Liver (tissue), 9 donors: ENCODE measurements around the gene GLP1R. TPM values are rescaled to one million over a fixed set of nuclear protein-coding genes. Genes with fewer than 3 reads are reported as not detected.

ENCODE experiments used
- DNase-seq: peaks from one replicate; pipeline ENCODE4 v3.0.0-alpha.2; 2017; ENCODE audit warnings: low spot score
- H3K27ac ChIP-seq, 2 donors: one replicate each; pipeline ENCODE4 v1.7.0; 2013; ENCODE audit warnings: inconsistent platforms in 2 of 2, low read length in 2 of 2, control low read depth in 1 of 2, low read depth in 1 of 2, mild to moderate bottlenecking in 1 of 2
- H3K27me3 ChIP-seq, 4 donors: one replicate each; pipeline versions ENCODE4 v1.6.1 to v1.7.0; 2013; ENCODE audit warnings: low read length in 3 of 4, inconsistent platforms in 1 of 4, mild to moderate bottlenecking in 1 of 4, moderate library complexity in 1 of 4; ENCODE audit not compliant: control insufficient read depth in 4 of 4, insufficient read depth in 4 of 4
- H3K36me3 ChIP-seq, 4 donors: one replicate each; pipeline versions ENCODE4 v1.6.1 to v1.7.0; 2013; ENCODE audit warnings: low read length in 3 of 4, mild to moderate bottlenecking in 3 of 4, low read depth in 1 of 4, moderate library complexity in 1 of 4; ENCODE audit not compliant: control insufficient read depth in 4 of 4, insufficient read depth in 3 of 4
- H3K4me1 ChIP-seq, 4 donors: one replicate each; pipeline versions ENCODE4 v1.6.1 to v1.7.0; 2013; ENCODE audit warnings: low read length in 3 of 4, mild to moderate bottlenecking in 3 of 4, moderate library complexity in 1 of 4; ENCODE audit not compliant: control insufficient read depth in 4 of 4, insufficient read depth in 4 of 4
- H3K4me3 ChIP-seq, 3 donors: one replicate each; pipeline versions ENCODE4 v1.6.1 to v1.7.0; 2013; ENCODE audit warnings: low read length in 3 of 3, control low read depth in 1 of 3, low read depth in 1 of 3, mild to moderate bottlenecking in 1 of 3
- H3K9ac ChIP-seq, 2 donors: one replicate each; pipeline ENCODE4 v1.7.0; 2013; ENCODE audit warnings: low read length in 2 of 2, mild to moderate bottlenecking in 2 of 2, moderate library complexity in 2 of 2, control low read depth in 1 of 2, low read depth in 1 of 2
- H3K9me3 ChIP-seq, 4 donors: one replicate each; pipeline versions ENCODE4 v1.6.1 to v1.7.0; 2013; ENCODE audit warnings: low read length in 3 of 4; ENCODE audit not compliant: control insufficient read depth in 4 of 4
- EGR1 ChIP-seq, 2 donors: IDR thresholded peaks; 2 replicates each; pipeline ENCODE4 v1.6.1; 2016 to 2018; ENCODE audit warnings: antibody characterized with exemption in 2 of 2, low read depth in 2 of 2
- FOXA1 ChIP-seq: IDR thresholded peaks from 2 replicates; pipeline ENCODE4 v1.6.1; 2016; ENCODE audit warnings: antibody characterized with exemption
- FOXA2 ChIP-seq: IDR thresholded peaks from 2 replicates; pipeline ENCODE4 v1.6.1; 2016; ENCODE audit warnings: antibody characterized with exemption
- GABPA ChIP-seq, 2 donors: IDR thresholded peaks in 1 of 2; conservative IDR thresholded peaks in 1 of 2; 2 replicates each; pipeline ENCODE4 v1.6.1; 2016; ENCODE audit warnings: antibody characterized with exemption in 2 of 2, mild to moderate bottlenecking in 1 of 2, moderate library complexity in 1 of 2
- HNF4A ChIP-seq, 2 donors: conservative IDR thresholded peaks; 2 replicates each; pipeline ENCODE4 v1.6.1; 2016; ENCODE audit warnings: antibody characterized with exemption in 2 of 2, mild to moderate bottlenecking in 2 of 2
- HNF4G ChIP-seq: IDR thresholded peaks from 2 replicates; pipeline ENCODE4 v1.6.1; 2016; ENCODE audit warnings: antibody characterized with exemption
- JUND ChIP-seq, 2 donors: IDR thresholded peaks; 2 replicates each; pipeline ENCODE4 v1.6.1; 2016; ENCODE audit warnings: antibody characterized with exemption in 2 of 2
- NR2F2 ChIP-seq: IDR thresholded peaks from 2 replicates; pipeline ENCODE4 v1.6.1; 2016; ENCODE audit warnings: antibody characterized with exemption
- RAD21 ChIP-seq, 2 donors: IDR thresholded peaks; 2 replicates each; pipeline ENCODE4 v1.6.1; 2016; ENCODE audit warnings: antibody characterized with exemption in 2 of 2, mild to moderate bottlenecking in 2 of 2
- RXRA ChIP-seq, 2 donors: IDR thresholded peaks; 2 replicates each; pipeline ENCODE4 v1.6.1; 2017 to 2018; ENCODE audit warnings: antibody characterized with exemption in 2 of 2, mild to moderate bottlenecking in 1 of 2
- SP1 ChIP-seq: IDR thresholded peaks from 2 replicates; pipeline ENCODE4 v1.6.1; 2018; ENCODE audit warnings: antibody characterized with exemption, mild to moderate bottlenecking
- TAF1 ChIP-seq: conservative IDR thresholded peaks from 2 replicates; pipeline ENCODE4 v1.6.1; 2016; ENCODE audit warnings: antibody characterized with exemption, mild to moderate bottlenecking
- YY1 ChIP-seq: IDR thresholded peaks from 2 replicates; pipeline ENCODE4 v1.6.1; 2016; ENCODE audit warnings: antibody characterized with exemption, mild to moderate bottlenecking
- WGBS: extraction: QIAGEN DNeasy Blood & Tissue Kit; methylation state at CpG from one replicate; pipeline ENCODE4 v1.1.7; 2013; 5-methylcytosine and 5-hydroxymethylcytosine counted together
- polyA plus RNA-seq, 2 donors: library from polyadenylated mRNA; stranded (reverse) in 1 of 2; unstranded in 1 of 2; fragments of 200-250 nt in 1 of 2; fragments of >200 nt in 1 of 2; fragmentation: Nextera tagmentation in 1 of 2; extraction: Ambion mirVana in 1 of 2; gene quantifications; one replicate each; pipeline versions ENCODE4 v1.2.1 to v1.2.3, GENCODE V29; 2013 to 2015
- total RNA-seq, 2 donors: library from RNA; depleted of rRNA; stranded (reverse); fragments of >200 nt; gene quantifications; one replicate each; pipeline ENCODE4 v1.2.3, GENCODE V29; 2014
- TF ChIP-seq, protein P1 (sequence below): IDR thresholded peaks from 2 replicates; pipeline ENCODE4 v1.6.1; 2016; ENCODE audit warnings: antibody characterized with exemption, mild to moderate bottlenecking
- TF ChIP-seq, protein P2 (sequence below): IDR thresholded peaks from 2 replicates; pipeline ENCODE4 v1.6.1; 2016; ENCODE audit warnings: antibody characterized with exemption
- TF ChIP-seq, protein P3 (sequence below): IDR thresholded peaks from 2 replicates; pipeline ENCODE4 v1.6.1; 2016; ENCODE audit warnings: antibody characterized with exemption
- TF ChIP-seq, protein P4 (sequence below): fragments of 150-350 bp; IDR thresholded peaks from 2 replicates; pipeline ENCODE4 v1.5.1; 2017; ENCODE audit warnings: improper control_type of control experiment, low read depth, low read length; ENCODE audit not compliant: missing input control
- TF ChIP-seq, protein P5 (sequence below): IDR thresholded peaks from 2 replicates; pipeline ENCODE4 v1.6.1; 2016; ENCODE audit warnings: antibody characterized with exemption
- donor health status: healthy.
- donor health status: healthy.
- donor health status: healthy.
- donor health status: healthy.
- donor health status: healthy.

Gene GLP1R
- total and polyA plus RNA-seq, 4 donors: not detected

DNA sequence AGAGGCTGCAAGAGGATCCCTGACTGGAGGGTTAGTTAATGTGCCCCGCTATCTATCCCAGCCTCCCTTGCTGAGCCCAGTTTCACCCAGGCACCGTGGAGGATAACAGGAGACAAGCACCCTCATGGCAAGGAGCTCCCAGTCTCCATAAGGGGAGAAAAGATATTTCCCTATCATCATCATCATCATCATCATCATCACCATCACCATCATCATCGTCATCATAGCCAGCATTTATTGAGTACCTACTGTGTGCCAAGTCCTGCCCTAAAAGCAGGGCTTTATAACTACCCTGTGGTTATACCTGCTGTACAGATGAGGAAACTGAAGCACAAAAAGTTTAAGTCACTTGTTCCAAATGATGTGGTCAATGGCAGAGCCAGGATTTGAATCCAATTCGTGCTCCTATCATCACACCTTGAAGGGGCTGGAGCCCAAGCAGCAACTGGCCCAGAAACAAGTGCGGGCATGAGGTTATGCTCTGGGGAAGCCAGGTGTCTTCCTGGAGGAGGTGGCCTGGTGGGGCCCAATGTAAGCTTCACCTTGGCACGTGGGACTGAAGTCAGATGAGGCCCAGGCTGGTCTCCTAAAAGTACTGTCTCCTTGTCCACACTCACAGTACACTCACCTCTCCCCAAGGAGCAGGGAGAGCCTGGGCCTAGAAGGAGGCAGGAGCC lies 10.0 kb downstream of the GLP1R start:
- no peak for DNase-seq
- 76% methylated on average over 6 of the region's 6 CpGs for WGBS
- Histone ChIP-seq H3K27me3 (no peaks in the 10 kb centered on the region), H3K4me3 (no peak overlapping the region), H3K4me1 (peaks cover 0 to 2% (median 0%) of the 10 kb centered on the region in 4 donors), H3K36me3 (no peaks in the 10 kb centered on the region), H3K9ac (no peak overlapping the region), H3K9me3 (no peaks in the 10 kb centered on the region), H3K27ac (no peak overlapping the region)
- TF ChIP-seq, protein P1, sequence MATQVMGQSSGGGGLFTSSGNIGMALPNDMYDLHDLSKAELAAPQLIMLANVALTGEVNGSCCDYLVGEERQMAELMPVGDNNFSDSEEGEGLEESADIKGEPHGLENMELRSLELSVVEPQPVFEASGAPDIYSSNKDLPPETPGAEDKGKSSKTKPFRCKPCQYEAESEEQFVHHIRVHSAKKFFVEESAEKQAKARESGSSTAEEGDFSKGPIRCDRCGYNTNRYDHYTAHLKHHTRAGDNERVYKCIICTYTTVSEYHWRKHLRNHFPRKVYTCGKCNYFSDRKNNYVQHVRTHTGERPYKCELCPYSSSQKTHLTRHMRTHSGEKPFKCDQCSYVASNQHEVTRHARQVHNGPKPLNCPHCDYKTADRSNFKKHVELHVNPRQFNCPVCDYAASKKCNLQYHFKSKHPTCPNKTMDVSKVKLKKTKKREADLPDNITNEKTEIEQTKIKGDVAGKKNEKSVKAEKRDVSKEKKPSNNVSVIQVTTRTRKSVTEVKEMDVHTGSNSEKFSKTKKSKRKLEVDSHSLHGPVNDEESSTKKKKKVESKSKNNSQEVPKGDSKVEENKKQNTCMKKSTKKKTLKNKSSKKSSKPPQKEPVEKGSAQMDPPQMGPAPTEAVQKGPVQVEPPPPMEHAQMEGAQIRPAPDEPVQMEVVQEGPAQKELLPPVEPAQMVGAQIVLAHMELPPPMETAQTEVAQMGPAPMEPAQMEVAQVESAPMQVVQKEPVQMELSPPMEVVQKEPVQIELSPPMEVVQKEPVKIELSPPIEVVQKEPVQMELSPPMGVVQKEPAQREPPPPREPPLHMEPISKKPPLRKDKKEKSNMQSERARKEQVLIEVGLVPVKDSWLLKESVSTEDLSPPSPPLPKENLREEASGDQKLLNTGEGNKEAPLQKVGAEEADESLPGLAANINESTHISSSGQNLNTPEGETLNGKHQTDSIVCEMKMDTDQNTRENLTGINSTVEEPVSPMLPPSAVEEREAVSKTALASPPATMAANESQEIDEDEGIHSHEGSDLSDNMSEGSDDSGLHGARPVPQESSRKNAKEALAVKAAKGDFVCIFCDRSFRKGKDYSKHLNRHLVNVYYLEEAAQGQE: no peak
- TF ChIP-seq EGR1 (IDR thresholded peaks at IDR 0.05; ENCODE audit: low read depth in 2 of 2) (no peak), YY1 (no peak), HNF4G (no peak), RXRA (IDR thresholded peaks at IDR 0.05) (no peak), JUND (IDR thresholded peaks at IDR 0.05) (no peak), FOXA1 (no peak)
- TF ChIP-seq, protein P2, sequence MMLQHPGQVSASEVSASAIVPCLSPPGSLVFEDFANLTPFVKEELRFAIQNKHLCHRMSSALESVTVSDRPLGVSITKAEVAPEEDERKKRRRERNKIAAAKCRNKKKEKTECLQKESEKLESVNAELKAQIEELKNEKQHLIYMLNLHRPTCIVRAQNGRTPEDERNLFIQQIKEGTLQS: no peak

DNA sequence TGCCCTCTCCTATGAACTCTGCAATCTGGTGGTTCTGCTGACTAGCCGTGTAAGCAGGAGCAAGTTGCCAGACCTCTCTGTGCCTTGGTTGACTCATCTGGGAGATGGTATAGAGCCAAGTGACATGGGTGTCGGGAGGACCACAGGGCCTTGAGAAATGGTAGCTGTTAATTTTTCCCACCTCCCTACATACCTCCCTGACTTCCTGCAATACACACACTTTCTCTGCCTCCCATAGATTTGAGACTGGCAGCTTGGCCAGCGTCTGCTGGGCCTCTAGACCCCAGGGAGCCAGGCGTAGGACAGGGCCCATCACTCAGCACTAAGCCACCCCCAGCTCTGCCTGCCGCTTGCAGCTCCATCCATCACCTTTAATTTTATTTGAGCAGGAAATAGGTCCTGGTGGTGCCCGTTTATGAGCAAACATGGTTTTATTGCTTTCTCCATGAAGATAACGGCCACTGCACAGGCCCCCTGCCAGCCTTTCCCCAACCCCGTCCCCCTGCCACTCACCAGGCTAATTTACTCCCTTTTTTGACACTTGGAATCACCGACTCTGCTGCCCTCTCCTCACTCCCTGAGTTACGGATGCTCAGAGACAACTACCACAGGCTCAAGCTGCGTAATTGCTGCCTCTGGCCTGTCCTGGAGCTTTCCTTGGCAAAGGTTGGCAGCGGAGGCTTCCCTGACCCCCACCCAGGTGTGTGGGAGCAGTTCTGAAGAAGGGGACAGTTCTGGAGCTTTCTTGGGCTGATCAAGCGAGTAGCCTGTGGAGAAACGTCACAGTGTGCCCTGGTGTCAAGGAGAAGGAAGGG lies 11.1 kb downstream of the GLP1R start:
- no peak overlapping the region for H3K9ac ChIP-seq
- H3K27ac ChIP-seq: no peak overlapping the region
- H3K9me3 ChIP-seq: no peaks in the 10 kb centered on the region
- H3K4me1 ChIP-seq: peaks cover 0 to 2% (median 0%) of the 10 kb centered on the region in 4 donors
- DNase-seq: no peak
- H3K4me3 ChIP-seq: no peak overlapping the region
- H3K27me3 ChIP-seq: no peaks in the 10 kb centered on the region
- H3K36me3 ChIP-seq: no peaks in the 10 kb centered on the region
- WGBS: 80% methylated on average over 14 of the region's 14 CpGs
- TF ChIP-seq YY1 (no peak), GABPA (IDR thresholded peaks at IDR 0.05 in 1 of 2, conservative IDR thresholded peaks at IDR 0.05 in 1 of 2) (no peak), FOXA1 (no peak), JUND (IDR thresholded peaks at IDR 0.05) (no peak), SP1 (no peak), TAF1 (no peak), NR2F2 (no peak), EGR1 (IDR thresholded peaks at IDR 0.05; ENCODE audit: low read depth in 2 of 2) (no peak), HNF4A (conservative IDR thresholded peaks at IDR 0.05) (no peak), HNF4G (no peak), RXRA (IDR thresholded peaks at IDR 0.05) (no peak), FOXA2 (no peak), RAD21 (IDR thresholded peaks at IDR 0.05) (no peak)
- TF ChIP-seq, protein P3, sequence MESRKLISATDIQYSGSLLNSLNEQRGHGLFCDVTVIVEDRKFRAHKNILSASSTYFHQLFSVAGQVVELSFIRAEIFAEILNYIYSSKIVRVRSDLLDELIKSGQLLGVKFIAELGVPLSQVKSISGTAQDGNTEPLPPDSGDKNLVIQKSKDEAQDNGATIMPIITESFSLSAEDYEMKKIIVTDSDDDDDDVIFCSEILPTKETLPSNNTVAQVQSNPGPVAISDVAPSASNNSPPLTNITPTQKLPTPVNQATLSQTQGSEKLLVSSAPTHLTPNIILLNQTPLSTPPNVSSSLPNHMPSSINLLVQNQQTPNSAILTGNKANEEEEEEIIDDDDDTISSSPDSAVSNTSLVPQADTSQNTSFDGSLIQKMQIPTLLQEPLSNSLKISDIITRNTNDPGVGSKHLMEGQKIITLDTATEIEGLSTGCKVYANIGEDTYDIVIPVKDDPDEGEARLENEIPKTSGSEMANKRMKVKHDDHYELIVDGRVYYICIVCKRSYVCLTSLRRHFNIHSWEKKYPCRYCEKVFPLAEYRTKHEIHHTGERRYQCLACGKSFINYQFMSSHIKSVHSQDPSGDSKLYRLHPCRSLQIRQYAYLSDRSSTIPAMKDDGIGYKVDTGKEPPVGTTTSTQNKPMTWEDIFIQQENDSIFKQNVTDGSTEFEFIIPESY: no peak
- TF ChIP-seq, protein P1: no peak
- TF ChIP-seq, protein P4, sequence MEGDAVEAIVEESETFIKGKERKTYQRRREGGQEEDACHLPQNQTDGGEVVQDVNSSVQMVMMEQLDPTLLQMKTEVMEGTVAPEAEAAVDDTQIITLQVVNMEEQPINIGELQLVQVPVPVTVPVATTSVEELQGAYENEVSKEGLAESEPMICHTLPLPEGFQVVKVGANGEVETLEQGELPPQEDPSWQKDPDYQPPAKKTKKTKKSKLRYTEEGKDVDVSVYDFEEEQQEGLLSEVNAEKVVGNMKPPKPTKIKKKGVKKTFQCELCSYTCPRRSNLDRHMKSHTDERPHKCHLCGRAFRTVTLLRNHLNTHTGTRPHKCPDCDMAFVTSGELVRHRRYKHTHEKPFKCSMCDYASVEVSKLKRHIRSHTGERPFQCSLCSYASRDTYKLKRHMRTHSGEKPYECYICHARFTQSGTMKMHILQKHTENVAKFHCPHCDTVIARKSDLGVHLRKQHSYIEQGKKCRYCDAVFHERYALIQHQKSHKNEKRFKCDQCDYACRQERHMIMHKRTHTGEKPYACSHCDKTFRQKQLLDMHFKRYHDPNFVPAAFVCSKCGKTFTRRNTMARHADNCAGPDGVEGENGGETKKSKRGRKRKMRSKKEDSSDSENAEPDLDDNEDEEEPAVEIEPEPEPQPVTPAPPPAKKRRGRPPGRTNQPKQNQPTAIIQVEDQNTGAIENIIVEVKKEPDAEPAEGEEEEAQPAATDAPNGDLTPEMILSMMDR: no peak
- TF ChIP-seq, protein P5, sequence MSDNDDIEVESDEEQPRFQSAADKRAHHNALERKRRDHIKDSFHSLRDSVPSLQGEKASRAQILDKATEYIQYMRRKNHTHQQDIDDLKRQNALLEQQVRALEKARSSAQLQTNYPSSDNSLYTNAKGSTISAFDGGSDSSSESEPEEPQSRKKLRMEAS: no peak
- TF ChIP-seq, protein P2: no peak
